ENCODE data around the gene GRAMD4. TPM values are rescaled to one million over a fixed set of nuclear protein-coding genes. Genes with fewer than 3 reads are reported as not detected.
A peak's percentile ranks its signal among the peaks of the same experiment; 100 is the strongest.

GRAMD4 gene
- total RNA-seq, 2 experiments from 2014 or later, result 35.4 to 44.6 TPM

DNA sequence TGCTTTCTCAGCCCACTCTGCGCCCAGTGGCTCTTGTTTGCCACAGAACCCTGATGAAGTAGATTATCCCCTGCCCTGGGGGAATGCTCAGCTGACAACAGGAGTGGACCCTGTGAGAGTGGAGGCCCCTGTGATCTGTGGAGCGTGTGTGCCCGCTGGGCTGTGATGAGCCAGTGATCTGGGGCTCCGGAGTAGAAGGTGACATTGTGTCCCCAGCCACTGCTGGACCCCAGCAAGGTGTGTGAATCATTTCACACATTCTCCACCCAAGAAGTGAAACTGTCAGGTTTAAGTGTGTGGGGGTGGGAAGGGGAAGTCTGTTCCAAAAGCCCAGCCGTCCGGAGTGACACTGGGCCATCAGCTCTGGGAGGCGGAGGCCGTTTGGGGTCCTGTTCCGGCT lies 33.1 kb upstream of the GRAMD4 start:
- peaks cover 35% of the 10 kb centered on the region for H3K4me1 Mint-ChIP-seq

DNA sequence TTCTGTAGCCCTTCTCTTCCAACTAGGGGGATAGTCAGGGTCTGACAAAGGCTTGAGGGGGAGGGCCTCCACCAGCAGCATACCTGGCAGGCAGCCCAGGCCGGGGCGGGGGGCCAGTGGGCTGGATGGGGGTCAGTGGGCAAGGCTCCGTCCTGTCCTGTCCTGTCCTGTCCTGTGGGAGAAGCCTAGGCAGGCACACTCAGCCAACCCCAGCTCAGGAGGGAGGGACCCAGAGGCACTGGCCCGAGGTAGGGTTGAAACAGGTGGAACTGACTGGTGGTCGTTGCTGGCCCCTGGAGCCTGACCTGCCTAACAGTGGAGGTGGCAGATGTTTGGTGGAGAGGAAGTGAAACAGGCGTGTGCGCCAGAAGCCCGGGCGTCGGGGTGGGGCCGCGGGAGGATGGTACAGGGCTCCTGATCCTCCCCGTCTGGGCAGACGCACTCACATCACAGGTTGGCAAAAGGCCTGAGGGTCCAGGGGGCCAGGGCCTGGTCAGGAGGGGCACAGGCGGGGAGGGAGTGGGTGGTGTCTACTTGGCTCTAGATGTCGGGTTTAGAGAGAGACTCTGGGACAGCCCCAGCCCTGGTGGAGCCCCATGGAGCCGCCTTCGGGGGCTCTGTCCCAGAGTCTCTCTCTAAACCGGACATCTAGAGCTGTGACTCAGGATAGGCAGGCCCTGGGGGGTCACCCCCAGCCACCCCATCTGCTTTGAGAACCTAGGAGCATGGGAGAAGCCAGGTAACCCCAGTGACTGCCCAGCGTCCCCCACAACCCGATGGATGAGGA lies 32.5 kb upstream of the GRAMD4 start:
- peak overlapping the region; percentile 78 for H3K27ac Mint-ChIP-seq
- ATAC-seq, result peak; percentile 48
- H3K27me3 Mint-ChIP-seq, result no peaks in the 10 kb centered on the region
- H3K4me1 Mint-ChIP-seq, result peaks cover 37% of the 10 kb centered on the region
- H3K36me3 Mint-ChIP-seq, result no peaks in the 10 kb centered on the region
- H3K9me3 Mint-ChIP-seq (ENCODE audit: low read depth), result no peaks in the 10 kb centered on the region
- peak; percentile 63 for DNase-seq
- H3K4me3 Mint-ChIP-seq, result peak overlapping the region; percentile 61
- CTCF ChIA-PET, result interaction anchor here (0.9 to 2.2 kb wide), 3 partner anchors 10 to 25 kb away, joined by 3 to 6 read pairs (median 3); no protein-coding TSS in a partner anchor

More for the DNA sequence above, 33.1 kb upstream of the GRAMD4 start:
- Mint-ChIP-seq H3K27me3 (no peaks in the 10 kb centered on the region), H3K27ac (peak overlapping the region; percentile 78), H3K9me3 (ENCODE audit: low read depth) (no peaks in the 10 kb centered on the region), H3K4me3 (peak overlapping the region; percentile 61), H3K36me3 (no peaks in the 10 kb centered on the region)
- DNase-seq (peak; percentile 52), ATAC-seq (peak; percentile 63)
- CTCF ChIA-PET, result interaction anchor here (0.9 to 2.2 kb wide), 2 partner anchors 10 to 24 kb away, joined by 3 to 6 read pairs; no protein-coding TSS in a partner anchor

DNA sequence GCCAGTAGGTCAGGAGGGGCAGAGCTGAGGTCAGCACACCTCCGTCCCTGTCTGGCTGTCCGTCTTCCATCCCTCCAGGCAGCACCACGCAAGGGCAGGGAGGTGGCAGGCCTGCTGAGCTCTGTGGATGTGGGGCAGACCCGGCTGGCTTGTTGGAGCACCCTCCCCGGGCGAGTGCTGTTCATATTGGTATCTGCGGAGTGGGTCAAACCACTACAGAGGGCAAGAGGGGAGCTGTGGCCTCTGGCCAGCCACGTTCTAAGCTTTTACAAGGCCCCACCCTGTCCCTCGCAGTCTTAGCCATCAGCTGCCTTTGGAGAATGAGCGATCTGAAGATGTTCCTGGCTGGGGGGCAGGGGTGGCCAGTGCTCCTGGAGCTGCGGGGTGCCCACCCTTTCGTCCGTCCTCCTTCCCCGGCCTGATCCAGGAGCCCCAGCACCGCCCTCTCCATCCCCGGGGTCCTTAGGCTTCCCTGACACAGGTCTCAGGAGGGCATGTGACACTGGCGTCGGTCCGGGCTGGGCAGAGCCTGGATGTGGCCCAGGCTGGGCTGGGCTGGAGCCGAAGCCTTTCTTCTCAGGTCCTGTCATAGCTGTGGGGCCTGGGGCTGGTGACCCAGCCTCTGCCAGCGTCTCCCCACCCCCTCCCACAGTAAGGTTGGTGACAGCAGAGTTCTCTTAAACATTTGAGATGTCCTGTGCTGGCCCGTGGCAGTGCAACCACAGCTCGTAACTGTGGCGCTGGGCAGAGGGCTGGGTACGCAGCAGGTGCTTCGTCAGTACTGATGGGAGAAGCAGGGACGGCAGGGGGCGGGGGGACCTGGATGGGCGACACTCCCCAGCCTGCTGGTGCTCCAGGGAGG lies 31.7 kb upstream of the GRAMD4 start:
- CTCF ChIA-PET, result interaction anchor here (1.3 kb wide), 1 partner anchor 24 kb away, joined by 3 read pairs; no protein-coding TSS in a partner anchor
- H3K27ac Mint-ChIP-seq, result no peak overlapping the region
- DNase-seq (no peak), ATAC-seq (no peak)
- H3K36me3 Mint-ChIP-seq, result no peaks in the 10 kb centered on the region
- H3K4me1 Mint-ChIP-seq, result peaks cover 44% of the 10 kb centered on the region
- H3K9me3 Mint-ChIP-seq (ENCODE audit: low read depth), result no peaks in the 10 kb centered on the region
- peak overlapping the region; percentile 61 for H3K4me3 Mint-ChIP-seq
- no peaks in the 10 kb centered on the region for H3K27me3 Mint-ChIP-seq

DNA sequence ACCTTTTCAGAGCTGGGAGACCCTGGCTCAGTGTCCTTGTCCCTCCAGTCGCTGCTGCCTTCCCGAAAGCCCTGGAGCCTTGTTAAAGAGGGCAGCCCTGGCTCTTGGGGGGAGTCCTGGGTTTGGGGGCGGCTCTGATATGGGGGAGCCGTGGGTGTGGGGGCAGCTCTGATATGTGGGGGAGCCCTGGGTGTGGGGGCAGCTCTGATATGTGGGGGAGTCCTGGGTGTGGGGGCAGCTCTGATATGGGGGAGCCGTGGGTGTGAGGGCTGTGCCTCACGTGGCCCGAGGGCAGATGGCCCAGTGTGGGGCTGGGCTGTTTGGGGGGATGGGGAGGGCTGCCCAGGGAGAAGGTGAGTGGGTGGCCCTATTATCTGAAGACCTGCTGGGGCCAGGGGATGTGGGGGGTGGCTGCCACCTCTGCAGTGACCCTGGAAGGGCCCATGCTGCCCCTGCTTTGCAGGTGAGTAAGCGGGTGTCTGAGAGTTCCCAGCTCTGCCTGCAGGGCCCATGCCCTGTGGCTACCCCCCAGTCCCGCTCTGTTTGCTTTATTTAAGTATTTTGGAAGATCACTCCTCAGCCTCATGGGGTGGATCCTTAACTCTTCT lies 30.9 kb upstream of the GRAMD4 start:
- H3K27ac Mint-ChIP-seq, result no peak overlapping the region
- H3K4me3 Mint-ChIP-seq, result no peak overlapping the region
- no peaks in the 10 kb centered on the region for H3K27me3 Mint-ChIP-seq
- peaks cover 46% of the 10 kb centered on the region for H3K4me1 Mint-ChIP-seq
- ATAC-seq (no peak), DNase-seq (no peak)
- no peaks in the 10 kb centered on the region for H3K9me3 Mint-ChIP-seq (ENCODE audit: low read depth)
- CTCF ChIA-PET, result interaction anchor here (0.8 kb wide), 1 partner anchor 24 kb away, joined by 3 read pairs; no protein-coding TSS in a partner anchor
- no peaks in the 10 kb centered on the region for H3K36me3 Mint-ChIP-seq

DNA sequence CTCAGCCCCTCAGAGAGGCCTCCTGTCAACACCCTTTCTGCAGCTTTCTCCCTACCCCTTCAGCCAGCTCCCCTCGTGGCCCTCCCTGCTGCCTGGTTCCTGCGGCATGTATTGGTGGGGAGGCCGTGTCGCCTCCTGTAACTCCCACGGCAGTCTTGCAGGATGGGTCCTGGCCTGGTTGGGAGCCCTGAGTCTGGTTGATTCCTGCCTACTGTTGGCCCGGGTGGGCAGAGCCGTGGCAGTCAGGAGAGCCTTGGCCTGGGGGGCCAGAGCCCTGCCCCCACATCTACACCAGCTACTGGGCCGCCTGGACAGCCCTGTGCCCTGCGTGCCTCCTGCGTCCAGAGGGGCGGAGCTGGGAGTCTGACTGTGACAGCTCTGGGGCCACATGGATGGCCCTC lies 30.3 kb upstream of the GRAMD4 start:
- H3K4me3 Mint-ChIP-seq, result no peak overlapping the region
- DNase-seq (no peak), ATAC-seq (no peak)
- CTCF ChIA-PET, result interaction anchor here (0.8 kb wide), 1 partner anchor 23 kb away, joined by 3 read pairs; no protein-coding TSS in a partner anchor
- no peaks in the 10 kb centered on the region for H3K27me3 Mint-ChIP-seq
- no peak overlapping the region for H3K27ac Mint-ChIP-seq
- no peaks in the 10 kb centered on the region for H3K36me3 Mint-ChIP-seq
- H3K4me1 Mint-ChIP-seq, result peaks cover 46% of the 10 kb centered on the region
- H3K9me3 Mint-ChIP-seq (ENCODE audit: low read depth), result no peaks in the 10 kb centered on the region

DNA sequence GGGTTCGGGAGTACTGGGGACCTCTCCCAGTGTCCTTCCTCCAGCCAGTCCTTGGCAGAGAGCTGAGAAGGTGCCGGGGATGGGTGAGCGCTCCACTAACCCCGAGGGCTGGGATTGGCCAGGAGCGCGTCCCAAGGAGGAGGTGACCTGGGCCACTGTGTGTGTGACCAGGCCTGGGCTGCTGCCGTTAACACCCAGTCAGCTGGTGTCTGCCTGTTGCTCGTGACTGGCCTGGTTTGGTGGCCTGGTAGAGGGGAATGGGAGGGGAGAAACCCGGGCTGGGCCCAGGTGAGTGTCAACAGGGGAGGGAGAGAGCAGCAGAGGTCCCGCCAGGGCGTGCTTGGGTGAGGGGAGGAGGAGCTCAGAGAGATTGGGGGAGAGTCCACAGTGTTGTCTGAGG lies 29.9 kb upstream of the GRAMD4 start:
- DNase-seq (no peak), ATAC-seq (no peak)
- Mint-ChIP-seq H3K4me1 (peaks cover 48% of the 10 kb centered on the region), H3K36me3 (no peaks in the 10 kb centered on the region), H3K27me3 (no peaks in the 10 kb centered on the region), H3K4me3 (no peak overlapping the region), H3K9me3 (ENCODE audit: low read depth) (no peaks in the 10 kb centered on the region), H3K27ac (no peak overlapping the region)
- CTCF ChIA-PET, result no interaction called here

DNA sequence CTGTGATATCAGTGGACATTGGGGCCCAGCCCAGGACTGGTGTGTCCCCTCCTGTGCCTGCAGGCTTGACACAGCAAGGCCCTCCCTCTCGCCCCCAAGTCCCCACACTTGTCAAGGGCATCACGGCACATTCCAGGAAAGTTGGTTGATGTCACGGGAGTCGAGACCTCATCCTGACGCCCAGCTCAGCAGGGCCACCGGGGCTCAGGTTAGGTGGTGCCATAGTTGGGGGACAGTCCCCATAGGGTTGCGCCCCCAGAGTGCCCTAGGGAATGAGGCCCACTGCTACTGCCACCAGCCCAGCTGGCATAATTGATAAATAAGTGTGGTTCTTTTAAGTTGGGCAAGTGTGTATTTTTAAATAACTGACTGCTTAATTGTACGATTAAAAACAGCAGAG lies 28.3 kb upstream of the GRAMD4 start:
- H3K36me3 Mint-ChIP-seq, result no peaks in the 10 kb centered on the region
- no peak for DNase-seq

DNA sequence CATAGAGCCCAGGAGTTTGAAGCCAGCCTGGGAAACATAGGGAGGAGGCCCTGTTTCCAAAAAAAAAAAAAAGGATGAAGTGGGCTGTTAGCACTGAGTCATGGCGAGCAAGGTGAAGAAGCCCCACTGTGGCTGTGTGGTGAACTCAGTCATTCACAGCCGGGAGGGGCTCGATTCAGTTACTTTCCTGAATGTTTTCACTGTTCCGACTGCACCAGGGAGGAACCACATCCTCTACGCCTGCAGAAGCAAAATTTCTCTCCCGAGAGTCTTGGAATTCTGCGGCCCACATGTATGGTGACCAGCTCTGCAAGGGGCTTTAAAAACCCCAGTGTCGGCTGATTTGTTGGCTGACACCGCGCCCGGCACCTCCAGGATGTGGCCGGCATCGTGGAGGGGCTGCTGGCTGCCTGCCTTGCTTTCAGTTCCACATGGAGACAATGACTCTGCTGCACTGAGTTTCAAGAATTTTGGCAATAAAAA lies 27.8 kb upstream of the GRAMD4 start:
- H3K9me3 Mint-ChIP-seq (ENCODE audit: low read depth), result no peaks in the 10 kb centered on the region
- peak; percentile 81 for ATAC-seq
- H3K4me3 Mint-ChIP-seq, result peak overlapping the region; percentile 66
- peaks cover 39% of the 10 kb centered on the region for H3K4me1 Mint-ChIP-seq
- H3K36me3 Mint-ChIP-seq, result no peaks in the 10 kb centered on the region
- H3K27me3 Mint-ChIP-seq, result no peaks in the 10 kb centered on the region
- peak overlapping the region; percentile 92 for H3K27ac Mint-ChIP-seq
- CTCF ChIA-PET, result interaction anchor here (1.2 to 2.2 kb wide), 2 partner anchors 22 to 29 kb away, joined by 4 to 5 read pairs; no protein-coding TSS in a partner anchor
- peak; percentile 90 for DNase-seq

More for the DNA sequence above, 28.3 kb upstream of the GRAMD4 start:
- no peaks in the 10 kb centered on the region for H3K27me3 Mint-ChIP-seq
- no peaks in the 10 kb centered on the region for H3K9me3 Mint-ChIP-seq (ENCODE audit: low read depth)
- peak overlapping the region; percentile 66 for H3K4me3 Mint-ChIP-seq
- peaks cover 44% of the 10 kb centered on the region for H3K4me1 Mint-ChIP-seq
- CTCF ChIA-PET, result interaction anchor here (1.2 to 2.2 kb wide), 2 partner anchors 22 to 28 kb away, joined by 4 to 5 read pairs; no protein-coding TSS in a partner anchor
- H3K27ac Mint-ChIP-seq, result peak overlapping the region; percentile 92
- peak; percentile 2 for ATAC-seq

DNA sequence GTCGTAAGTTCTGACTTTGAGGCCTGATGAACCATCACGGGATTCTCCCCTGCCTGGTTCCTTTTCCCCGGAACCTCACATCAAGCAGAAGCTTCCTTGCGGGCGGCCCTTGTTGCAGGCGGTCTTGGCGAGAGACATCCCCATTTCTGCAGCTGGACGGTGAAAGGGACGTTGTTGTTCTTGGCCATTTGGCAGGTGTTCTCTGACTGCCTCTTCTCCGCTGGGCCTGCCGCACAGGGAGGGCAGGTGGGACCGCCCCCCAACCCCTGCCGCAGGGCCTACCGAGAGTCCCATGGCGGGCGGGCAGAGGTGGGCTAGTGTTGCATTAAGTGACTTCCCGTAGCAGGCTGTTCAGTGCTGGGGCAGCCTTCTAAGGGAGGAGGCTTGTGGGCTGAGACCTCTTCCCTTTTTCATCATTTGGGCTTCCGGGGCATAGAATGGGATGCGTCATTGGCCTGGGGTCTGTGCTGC lies 26.9 kb upstream of the GRAMD4 start:
- CTCF ChIA-PET, result interaction anchor here (1.1 kb wide), 1 partner anchor 19 kb away, joined by 3 read pairs; no protein-coding TSS in a partner anchor
- DNase-seq (peak; percentile 72), ATAC-seq (peak; percentile 42)
- H3K27ac Mint-ChIP-seq, result peak overlapping the region; percentile 92
- H3K4me1 Mint-ChIP-seq, result peaks cover 32% of the 10 kb centered on the region
- H3K36me3 Mint-ChIP-seq, result no peaks in the 10 kb centered on the region
- H3K9me3 Mint-ChIP-seq (ENCODE audit: low read depth), result no peaks in the 10 kb centered on the region
- H3K27me3 Mint-ChIP-seq, result no peaks in the 10 kb centered on the region
- H3K4me3 Mint-ChIP-seq, result peak overlapping the region; percentile 66

DNA sequence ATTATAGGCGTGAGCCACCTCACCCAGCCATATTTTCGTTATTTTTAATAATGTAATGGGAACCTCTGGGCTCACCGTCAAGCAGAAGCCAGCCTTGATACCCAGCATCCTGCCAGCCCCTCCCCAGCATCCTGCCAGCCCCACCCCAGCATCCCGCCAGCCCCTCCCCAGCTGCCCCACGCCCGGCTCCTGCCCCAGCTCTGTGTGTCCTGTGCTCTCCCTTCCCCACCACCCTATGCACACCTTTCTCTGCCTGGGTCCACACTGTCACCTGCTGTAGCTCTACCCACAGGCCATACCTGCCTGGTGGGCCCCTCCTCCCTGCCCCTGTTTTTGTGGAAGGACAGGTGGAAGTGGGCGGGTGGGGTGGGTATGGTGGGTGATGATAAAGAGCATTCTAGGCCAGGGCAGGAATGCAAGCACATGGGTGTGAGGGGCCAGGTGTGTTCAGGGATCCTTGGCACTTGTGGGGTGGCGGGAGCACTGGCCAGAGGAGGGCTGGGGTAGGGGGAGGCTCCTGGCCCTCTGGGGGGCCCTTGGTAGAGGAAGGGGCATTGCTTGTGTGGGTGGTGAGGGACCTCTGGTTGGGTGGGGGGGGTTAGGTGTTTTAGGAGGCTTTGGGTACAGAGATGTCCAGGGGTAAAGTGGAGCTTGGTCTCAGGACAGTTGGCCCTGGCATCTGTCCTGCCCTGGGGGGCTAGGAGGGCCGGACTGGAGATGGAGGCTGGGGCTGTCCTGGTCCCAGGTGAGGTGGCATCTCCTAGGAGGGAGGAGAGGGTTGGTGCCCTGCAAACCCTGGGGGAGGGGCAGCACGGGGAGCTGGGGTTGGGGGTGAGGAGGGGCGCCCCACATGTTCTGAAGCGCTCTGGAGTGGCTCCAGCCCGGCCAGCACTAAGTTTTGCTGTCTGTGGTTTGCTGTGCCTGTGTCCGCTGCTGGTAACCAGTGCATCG lies 25.9 kb upstream of the GRAMD4 start:
- Mint-ChIP-seq H3K36me3 (no peaks in the 10 kb centered on the region), H3K27ac (peak overlapping the region; percentile 92), H3K9me3 (ENCODE audit: low read depth) (no peaks in the 10 kb centered on the region), H3K27me3 (peaks cover 2% of the 10 kb centered on the region), H3K4me1 (peaks cover 31% of the 10 kb centered on the region), H3K4me3 (no peak overlapping the region)
- DNase-seq, result no peak
- ATAC-seq, result no peak
- CTCF ChIA-PET, result interaction anchor here (1.1 kb wide), 1 partner anchor 18 kb away, joined by 3 read pairs; no protein-coding TSS in a partner anchor

DNA sequence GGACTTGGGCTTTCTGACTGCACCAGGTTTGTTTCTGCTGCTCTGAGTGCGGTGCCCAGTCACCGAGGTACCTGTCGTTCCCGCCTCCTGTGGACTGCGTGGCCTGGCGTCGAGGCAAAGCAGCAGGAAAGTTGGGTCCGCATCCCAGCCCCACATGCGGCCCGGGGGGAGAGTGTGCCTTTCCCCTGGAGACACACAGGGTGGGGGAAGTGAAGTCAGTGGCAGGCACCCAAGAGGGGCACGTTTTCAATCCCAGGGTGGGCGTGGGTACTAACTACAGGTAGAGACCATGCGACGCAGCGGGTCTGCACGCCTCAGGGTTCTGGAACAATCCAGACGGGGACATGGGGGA lies 25.3 kb upstream of the GRAMD4 start:
- H3K27me3 Mint-ChIP-seq, result peaks cover 2% of the 10 kb centered on the region
- H3K27ac Mint-ChIP-seq, result no peak overlapping the region
- no peaks in the 10 kb centered on the region for H3K9me3 Mint-ChIP-seq (ENCODE audit: low read depth)
- H3K36me3 Mint-ChIP-seq, result no peaks in the 10 kb centered on the region
- no peak for ATAC-seq
- DNase-seq, result no peak
- peaks cover 29% of the 10 kb centered on the region for H3K4me1 Mint-ChIP-seq
- CTCF ChIA-PET, result no interaction called here
- H3K4me3 Mint-ChIP-seq, result no peak overlapping the region

DNA sequence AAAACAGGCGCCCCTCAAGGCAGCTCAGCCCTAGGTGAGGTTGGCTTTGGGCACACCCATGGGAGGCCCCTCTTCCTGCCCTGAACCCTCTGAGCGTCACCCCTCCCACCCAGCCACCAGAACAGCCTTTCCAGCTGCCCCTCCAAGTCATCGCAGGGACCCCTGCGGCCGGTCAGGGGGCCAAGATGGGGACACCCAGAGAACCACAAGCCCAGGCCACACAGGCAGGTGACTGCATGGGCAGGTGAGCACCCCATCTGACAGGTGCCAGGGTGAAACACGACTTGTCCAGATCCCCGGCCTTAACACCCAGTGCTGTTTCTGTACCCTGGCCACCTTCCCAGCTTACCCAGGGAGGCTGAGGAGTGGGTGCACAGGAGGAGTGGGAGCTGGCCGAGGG lies 24.6 kb upstream of the GRAMD4 start:
- CTCF ChIA-PET, result no interaction called here
- Mint-ChIP-seq H3K9me3 (ENCODE audit: low read depth) (no peaks in the 10 kb centered on the region), H3K4me3 (no peak overlapping the region), H3K36me3 (no peaks in the 10 kb centered on the region), H3K4me1 (peaks cover 26% of the 10 kb centered on the region), H3K27ac (no peak overlapping the region), H3K27me3 (peaks cover 2% of the 10 kb centered on the region)
- ATAC-seq (no peak), DNase-seq (no peak)

All from activated CD8-positive, alpha-beta memory T cell treated with anti-CD3 and anti-CD28 coated beads, Interleukin-2, amount 10 ng/mL, durations not matched to agents 7 days and 5 days (primary cell).